Ishikawa (cell line): ENCODE data around the gene CDK5.

Source experiments
- CEBPB ChIP-seq: IDR thresholded peaks from 2 replicates; pipeline ENCODE4 v1.6.1; 2012
- CREB1 ChIP-seq: IDR thresholded peaks from 2 replicates; pipeline ENCODE4 v1.6.1; 2012; ENCODE audit warnings: low read depth
- EP300 ChIP-seq: IDR thresholded peaks from 2 replicates; pipeline ENCODE4 v1.6.1; 2012; ENCODE audit warnings: borderline replicate concordance
- FOXM1 ChIP-seq: IDR thresholded peaks from 2 replicates; pipeline ENCODE4 v1.6.1; 2012; ENCODE audit warnings: low read depth, borderline replicate concordance
- MAX ChIP-seq: IDR thresholded peaks from 2 replicates; pipeline ENCODE4 v1.6.1; 2012
- NFIC ChIP-seq: IDR thresholded peaks from 2 replicates; pipeline ENCODE4 v1.6.1; 2012
- RAD21 ChIP-seq: IDR thresholded peaks from 2 replicates; pipeline ENCODE4 v1.6.1; 2012; ENCODE audit warnings: low read depth
- YY1 ChIP-seq: IDR thresholded peaks from 2 replicates; pipeline ENCODE4 v1.6.1; 2012; ENCODE audit warnings: low read depth

GRCh38 chr7:151014950-151015349, 42.7 kb downstream of the CDK5 start:
- TF ChIP-seq CEBPB = no peak
- no peak for TF ChIP-seq MAX
- no peak for TF ChIP-seq EP300
- no peak for TF ChIP-seq RAD21
- TF ChIP-seq FOXM1 = no peak
- no peak for TF ChIP-seq NFIC
- TF ChIP-seq YY1 = no peak
- TF ChIP-seq CREB1 = no peak
